Epithelial cell of esophagus (primary cell): ENCODE measurements around the gene LRFN4.
A peak's percentile ranks its signal among the peaks of the same experiment; 100 is the strongest.

Experiments used
- DNase-seq: peaks from one replicate; pipeline ENCODE4 v3.0.0; 2010; ENCODE audit warnings: low read depth
- H3K4me3 ChIP-seq: 2 replicates; pipeline ENCODE4 v1.5.1; 2011; ENCODE audit warnings: mild to moderate bottlenecking, low read length, control low read depth
- TF ChIP-seq, protein P1 (sequence below): IDR thresholded peaks from 2 replicates; pipeline ENCODE4 v1.5.1; 2011; ENCODE audit warnings: low read depth, mild to moderate bottlenecking, low read length, control low read depth, inconsistent platforms; ENCODE audit not compliant: insufficient read depth; ENCODE audit errors: missing control alignments

Gene LRFN4

DNA sequence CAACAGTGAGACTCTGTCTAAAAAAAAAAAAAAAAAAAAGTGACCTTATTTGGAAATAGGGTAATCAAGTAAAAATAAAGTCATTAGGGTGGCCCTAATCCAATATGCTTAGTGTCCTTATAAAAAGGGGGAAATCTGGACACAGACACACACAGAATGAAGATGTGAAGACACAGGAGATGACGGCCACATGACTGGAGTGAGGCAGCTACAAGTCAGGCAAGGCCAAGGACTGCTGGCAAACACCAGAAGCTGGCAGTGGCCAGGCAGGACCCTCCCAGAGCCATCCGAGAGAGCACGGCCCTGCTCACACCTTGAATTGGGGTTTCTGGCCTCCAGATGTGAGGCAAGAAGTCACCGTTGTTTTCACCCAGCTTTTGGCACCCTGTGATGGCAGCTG lies 28.6 kb downstream of the LRFN4 start:
- H3K4me3 ChIP-seq: no peak overlapping the region
- TF ChIP-seq, protein P1, sequence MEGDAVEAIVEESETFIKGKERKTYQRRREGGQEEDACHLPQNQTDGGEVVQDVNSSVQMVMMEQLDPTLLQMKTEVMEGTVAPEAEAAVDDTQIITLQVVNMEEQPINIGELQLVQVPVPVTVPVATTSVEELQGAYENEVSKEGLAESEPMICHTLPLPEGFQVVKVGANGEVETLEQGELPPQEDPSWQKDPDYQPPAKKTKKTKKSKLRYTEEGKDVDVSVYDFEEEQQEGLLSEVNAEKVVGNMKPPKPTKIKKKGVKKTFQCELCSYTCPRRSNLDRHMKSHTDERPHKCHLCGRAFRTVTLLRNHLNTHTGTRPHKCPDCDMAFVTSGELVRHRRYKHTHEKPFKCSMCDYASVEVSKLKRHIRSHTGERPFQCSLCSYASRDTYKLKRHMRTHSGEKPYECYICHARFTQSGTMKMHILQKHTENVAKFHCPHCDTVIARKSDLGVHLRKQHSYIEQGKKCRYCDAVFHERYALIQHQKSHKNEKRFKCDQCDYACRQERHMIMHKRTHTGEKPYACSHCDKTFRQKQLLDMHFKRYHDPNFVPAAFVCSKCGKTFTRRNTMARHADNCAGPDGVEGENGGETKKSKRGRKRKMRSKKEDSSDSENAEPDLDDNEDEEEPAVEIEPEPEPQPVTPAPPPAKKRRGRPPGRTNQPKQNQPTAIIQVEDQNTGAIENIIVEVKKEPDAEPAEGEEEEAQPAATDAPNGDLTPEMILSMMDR: no peak
- no peak for DNase-seq

DNA sequence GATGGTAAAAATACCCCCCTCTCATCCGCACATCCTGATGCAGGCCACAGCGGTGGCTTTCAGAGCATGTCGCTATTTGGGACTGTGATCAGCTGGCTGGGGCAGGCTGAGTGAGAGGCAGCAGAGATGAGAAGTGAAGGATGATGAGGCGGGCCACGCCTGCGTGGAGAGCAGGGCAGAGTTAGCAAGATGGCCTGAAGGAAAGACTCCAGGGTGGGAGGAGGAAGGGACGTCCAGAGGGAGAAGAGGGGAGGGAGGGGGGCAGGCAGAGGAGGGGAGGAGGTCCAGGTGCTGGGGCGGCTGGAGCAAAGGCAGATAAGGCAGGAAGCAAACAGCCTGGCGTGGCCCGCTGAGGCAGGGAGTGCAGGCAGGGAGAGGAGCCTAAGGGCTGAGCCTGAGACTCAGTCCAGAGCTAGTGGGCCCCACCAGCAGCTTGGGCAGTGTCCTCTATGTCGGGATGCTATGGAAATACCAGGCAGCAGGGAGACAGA lies 29.1 kb downstream of the LRFN4 start:
- TF ChIP-seq, protein P1: no peak
- no peak overlapping the region for H3K4me3 ChIP-seq

DNA sequence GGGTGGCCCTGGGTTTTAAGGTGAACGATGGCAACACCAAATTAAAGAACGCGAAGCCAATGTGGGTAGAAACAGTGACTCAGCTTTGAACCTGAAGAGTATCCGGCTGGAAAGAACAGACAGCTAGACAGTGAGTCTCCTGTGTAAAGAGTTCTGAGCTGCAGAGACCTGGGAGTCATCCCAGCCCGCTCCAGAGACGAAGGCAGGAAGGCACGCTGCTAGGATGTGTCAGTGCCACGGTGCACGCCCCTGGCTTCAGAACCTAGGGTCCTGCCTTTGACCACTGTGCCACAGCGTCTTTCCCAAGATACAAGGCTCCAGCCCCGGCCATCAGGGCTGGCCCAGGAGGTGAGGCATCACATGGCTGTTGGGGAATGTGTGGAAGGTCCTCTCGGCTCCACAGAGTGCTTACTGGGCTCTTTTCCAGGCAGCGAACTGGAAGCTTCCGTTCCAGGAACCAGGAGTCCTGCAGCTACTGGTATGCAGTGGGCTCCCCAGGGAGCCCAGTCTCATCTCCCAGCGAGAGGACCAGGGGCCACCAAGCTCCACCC lies 29.9 kb downstream of the LRFN4 start:
- TF ChIP-seq, protein P1: no peak
- H3K4me3 ChIP-seq: no peak overlapping the region
- DNase-seq: peak; percentile 74

More for the DNA sequence above, 29.1 kb downstream of the LRFN4 start:
- no peak for DNase-seq

DNA sequence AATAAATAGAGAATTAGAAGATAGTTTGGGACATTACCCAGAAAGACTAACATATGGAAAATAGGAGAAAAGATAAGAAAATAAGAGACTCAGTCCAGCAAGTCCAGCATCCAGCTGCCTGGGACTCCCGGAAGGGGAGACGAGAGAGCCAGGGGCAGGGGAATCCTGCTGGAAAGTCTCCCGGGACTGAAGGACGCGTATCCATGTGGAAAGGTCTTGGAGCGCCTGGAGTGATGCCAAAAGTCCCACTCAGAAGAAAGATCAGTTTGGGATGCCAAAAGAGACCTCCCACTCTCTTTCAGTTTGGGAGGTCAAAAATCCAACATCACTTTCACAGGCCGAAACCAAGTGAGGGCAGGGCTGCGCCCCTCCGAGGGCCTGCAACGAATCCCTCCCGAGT lies 30.7 kb downstream of the LRFN4 start:
- no peak for DNase-seq
- TF ChIP-seq, protein P1: no peak

DNA sequence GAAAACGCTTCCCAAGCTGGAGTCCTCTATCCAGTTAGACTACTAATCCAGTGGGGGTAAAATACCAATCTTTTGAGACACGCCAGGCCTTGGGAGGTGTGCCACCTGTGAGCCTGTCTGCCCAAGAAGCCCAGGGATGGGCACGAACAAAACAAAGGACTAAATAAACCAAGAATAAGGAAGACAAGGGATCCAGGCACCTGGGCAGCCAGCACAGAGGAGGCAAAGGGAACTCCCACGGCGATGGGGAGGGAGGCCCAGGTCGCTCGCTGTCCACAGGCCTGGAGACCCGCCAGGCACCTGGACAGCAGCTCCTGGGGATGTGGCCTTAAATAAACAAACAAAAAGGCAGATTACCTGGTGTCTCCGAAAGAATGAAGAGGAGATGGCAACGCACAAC lies 31.4 kb downstream of the LRFN4 start:
- DNase-seq: no peak
- TF ChIP-seq, protein P1: no peak
- no peak overlapping the region for H3K4me3 ChIP-seq

More for the DNA sequence above, 30.7 kb downstream of the LRFN4 start:
- no peak overlapping the region for H3K4me3 ChIP-seq

DNA sequence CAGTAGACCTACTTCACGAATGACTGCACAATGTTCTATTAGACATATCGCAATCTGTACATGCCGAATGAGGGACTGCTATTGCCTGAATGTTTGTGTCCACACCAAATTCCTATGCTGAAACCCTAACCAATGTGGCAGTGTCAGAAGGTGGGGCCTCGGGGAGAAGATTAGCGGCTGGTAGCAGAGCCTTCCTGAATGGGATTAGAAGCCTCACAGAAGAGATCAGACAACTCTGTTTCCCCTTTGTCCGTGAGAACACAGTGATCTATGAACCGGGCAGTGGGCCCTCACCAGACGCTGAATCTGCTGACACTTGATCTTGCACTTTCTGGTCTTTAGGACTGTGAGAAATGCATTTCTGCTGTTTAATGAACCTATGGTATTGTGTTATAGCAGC lies 33.1 kb downstream of the LRFN4 start:
- TF ChIP-seq, protein P1: no peak
- no peak for DNase-seq
- no peak overlapping the region for H3K4me3 ChIP-seq
